HG02571 (cell line): Measurements from ENCODE around the gene FBN1.

Experiments used
- ATAC-seq: cut with Tn5 transposase; IDR thresholded peaks from one replicate; pipeline ENCODE4 v1.9.1; 2021; ENCODE audit warnings: mild to moderate bottlenecking, moderate library complexity; ENCODE audit not compliant: unreplicated experiment

The FBN1 gene

GRCh38 chr15:48409623-48410022 lies 235.9 kb downstream of the FBN1 start:
- ATAC-seq: no peak

GRCh38 chr15:48408327-48408726 lies 237.2 kb downstream of the FBN1 start:
- no peak for ATAC-seq

- ATAC-seq: no peak
Measured at GRCh38 chr15:48407646-48408045, 237.9 kb downstream of the FBN1 start.

DNA sequence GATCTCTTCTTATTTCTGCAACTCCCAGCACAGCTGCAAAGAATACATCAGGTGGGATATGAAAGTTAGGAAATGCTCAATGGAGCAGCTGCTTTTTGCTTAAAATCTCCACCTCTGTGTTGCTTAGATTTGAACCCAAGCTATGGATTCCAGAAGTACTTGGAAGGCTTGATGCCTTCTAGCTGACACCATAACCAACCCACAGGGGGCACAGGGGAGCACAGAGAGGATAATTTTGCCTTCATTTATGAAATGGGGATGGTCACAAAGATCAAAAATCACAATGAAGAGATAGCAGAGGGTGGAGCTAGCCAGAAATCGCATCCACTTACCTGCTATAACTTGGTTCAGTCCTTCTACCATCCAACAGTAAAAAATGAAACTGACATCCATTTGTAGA lies 238.6 kb downstream of the FBN1 start:
- ATAC-seq: no peak

DNA sequence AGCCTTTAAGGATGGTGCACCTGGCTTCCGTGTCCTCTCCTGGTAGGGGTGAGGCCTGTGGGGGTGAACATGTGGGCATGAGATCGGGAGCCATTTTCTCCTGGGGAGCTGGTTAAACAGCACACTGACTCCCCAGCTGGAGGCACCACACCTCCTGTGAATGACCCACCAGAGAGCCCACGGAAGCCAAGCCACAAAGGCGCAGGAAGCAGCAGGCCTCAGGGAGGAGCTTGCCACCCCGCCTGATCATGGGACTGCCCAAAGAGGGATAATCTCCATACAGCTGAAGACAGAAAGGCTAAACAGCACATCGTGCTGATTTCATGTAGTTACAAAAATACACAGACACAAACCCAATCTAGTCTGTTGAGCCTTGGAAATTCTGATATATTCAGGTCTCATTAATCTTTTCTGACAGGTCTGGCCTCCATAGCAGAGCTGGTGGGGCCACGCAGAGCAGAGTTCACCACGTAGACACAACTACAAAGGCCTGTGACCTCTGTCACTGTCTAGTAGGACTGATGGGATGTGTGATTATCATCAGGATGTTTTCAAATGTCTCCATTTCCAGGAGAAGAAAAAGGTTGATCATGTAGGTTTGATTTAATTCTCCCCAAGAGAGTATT lies 239.1 kb downstream of the FBN1 start:
- ATAC-seq: no peak

- ATAC-seq: no peak
Measured at GRCh38 chr15:48402427-48403177, 242.9 kb downstream of the FBN1 start.

DNA sequence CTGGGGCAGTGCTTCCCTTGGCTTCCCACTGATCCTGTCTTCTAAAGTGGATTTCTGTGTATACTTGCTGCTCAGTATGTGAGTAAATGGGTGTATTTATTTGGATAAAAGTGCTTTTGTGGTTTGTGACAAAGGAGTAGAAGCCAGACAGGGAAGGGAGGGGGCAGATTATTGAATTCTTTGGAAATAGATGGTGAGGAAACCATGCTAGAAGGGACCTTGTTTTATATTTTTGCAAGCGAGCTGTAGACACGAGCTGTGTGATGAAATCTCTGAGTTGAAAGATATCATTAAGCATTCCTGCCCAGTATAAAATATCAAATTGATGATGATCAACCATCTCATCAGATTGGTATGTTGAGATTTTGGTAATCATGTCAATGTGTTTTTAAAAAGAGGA lies 245.4 kb downstream of the FBN1 start:
- ATAC-seq: no peak

DNA sequence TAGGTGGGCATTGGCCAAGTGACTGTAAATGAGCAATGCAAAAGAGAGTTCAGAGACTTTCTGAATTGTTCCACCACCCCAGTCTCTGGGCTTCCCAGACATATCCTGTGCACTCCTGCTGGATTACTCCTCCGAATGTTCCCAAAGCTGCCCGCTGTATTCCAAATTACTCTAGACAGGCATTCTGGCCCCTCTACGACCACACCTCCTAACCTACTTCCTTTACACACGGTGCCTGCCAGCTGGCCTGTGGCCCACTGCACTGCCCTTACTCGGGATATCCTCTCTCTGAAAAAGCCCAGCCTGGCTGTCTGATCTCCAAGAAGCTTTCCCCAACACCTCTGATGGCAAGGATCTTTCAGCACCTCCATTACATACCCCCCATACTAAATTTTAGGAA lies 247.7 kb downstream of the FBN1 start:
- ATAC-seq: no peak

GRCh38 chr15:48396020-48396419 lies 249.5 kb downstream of the FBN1 start:
- ATAC-seq: no peak

- no peak for ATAC-seq
Measured at GRCh38 chr15:48395521-48396011, 249.9 kb downstream of the FBN1 start.

DNA sequence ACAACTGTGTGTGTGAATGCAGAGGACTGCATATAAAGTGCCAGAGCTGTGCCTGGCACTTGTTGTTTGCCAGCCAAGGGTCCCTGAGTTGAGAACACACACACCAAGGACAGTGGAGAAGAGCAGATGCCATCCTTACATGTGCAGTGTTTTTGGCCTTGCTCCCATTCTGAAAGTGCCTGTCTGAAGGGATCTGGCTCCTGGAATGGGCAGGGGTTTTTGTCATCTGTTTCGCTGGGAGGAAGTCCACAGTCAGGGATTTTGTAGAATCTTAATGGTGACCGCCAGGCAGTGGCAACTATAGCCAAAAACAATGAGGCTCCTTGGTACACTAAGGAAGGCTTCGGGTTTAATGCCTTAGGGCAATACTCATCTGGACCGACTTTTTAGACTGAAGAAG lies 250.5 kb downstream of the FBN1 start:
- ATAC-seq: no peak

GRCh38 chr15:48393645-48394506 lies 251.6 kb downstream of the FBN1 start:
- no peak for ATAC-seq

GRCh38 chr15:48392356-48392755 lies 253.2 kb downstream of the FBN1 start:
- no peak for ATAC-seq

DNA sequence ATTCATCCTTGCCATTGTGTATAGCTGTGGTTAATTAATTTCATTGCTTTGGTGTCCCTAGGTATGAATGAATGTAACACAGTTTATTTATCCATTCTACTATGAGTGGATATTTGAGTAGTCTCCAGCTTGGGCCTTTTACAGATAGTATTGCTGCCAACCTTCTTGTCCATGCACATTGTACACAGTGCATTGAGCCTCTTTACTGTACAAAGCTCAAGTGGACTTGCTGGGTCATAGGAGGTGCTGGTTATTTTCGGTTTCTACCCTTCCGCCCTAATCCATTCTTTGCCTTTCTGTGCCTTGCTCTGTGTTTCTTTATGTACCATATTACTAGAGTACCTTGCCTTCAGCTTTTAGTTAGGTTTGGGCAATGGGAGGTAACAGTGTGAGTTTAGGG lies 253.6 kb downstream of the FBN1 start:
- no peak for ATAC-seq

- ATAC-seq: no peak
Measured at GRCh38 chr15:48389691-48390143, 255.8 kb downstream of the FBN1 start.

- no peak for ATAC-seq
Measured at GRCh38 chr15:48388910-48389309, 256.6 kb downstream of the FBN1 start.

- ATAC-seq: no peak
Measured at GRCh38 chr15:48388016-48388851, 257.3 kb downstream of the FBN1 start.

DNA sequence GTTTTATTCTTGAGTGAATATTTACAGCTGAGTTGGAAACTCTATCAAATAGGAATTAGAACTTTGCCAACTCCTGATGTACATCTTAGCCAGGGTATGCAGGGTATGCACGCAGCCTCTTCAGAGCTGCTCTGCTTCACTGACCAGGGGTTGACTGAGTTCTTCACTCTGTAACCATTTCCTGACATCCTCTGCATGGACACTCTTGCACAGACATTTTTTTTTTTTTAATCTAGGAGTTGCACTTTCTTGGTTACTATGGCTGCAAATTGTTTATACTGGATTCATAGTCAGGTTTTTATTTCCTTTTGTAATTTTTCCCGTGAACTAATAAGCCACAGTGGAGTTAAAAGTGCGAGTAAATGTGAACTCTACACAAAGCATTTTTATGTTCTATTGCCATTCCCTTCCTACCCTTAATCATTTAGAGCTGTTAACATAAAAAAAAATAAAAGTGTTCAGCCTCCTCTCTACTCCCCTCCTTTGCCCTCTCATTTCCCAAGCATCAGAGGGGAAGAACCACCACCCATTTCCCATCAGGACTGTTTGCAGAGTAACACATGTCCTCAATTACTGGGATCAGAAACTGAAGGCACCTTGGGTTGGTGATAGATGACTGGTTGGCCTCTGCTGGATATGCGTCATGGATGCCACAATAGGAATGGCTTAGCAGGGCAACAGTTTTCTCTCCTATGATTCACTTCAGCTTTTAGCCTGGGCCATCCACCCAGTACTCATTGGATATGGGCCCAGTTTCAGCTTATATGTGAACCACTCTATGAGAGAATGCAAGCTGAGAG lies 260.3 kb downstream of the FBN1 start:
- no peak for ATAC-seq

DNA sequence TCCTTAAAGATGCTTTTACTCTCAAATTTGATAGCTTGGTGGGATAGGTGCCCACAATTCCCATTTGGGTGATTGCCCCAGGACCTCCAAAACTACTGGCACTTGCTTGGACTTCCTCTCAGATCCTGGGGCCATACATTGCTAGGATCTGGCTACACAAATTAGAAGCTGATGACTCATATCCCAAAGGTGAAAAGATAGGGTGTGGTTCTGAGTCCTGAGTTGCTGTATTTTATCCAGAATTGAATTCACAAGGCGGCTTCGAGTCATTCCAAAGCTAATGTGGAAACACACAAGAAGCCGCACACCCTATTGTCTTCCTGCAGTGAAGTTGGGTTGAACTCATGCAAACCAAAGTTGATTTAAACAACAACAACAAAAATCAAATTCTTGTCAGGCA lies 260.9 kb downstream of the FBN1 start:
- no peak for ATAC-seq

GRCh38 chr15:48383031-48383430 lies 262.5 kb downstream of the FBN1 start:
- no peak for ATAC-seq
